ENCODE results near the gene SRCIN1.

The SRCIN1 gene

GRCh38 chr17:38556239-38556638 lies 49.5 kb downstream of the SRCIN1 start:
- Histone ChIP-seq H3K4me2 (peak overlapping the region; percentile 33 to 100 (median 98)), H3K9ac (no peak overlapping the region), H3K27me3 (peaks cover 16 to 29% (median 25%) of the 10 kb centered on the region in 11 experiments), H3K9me3 (replicated peaks in 1 of 11) (0 out of 22 replicates have a peak, but pooled peaks cover 0 to 1% (median 0%) of the 10 kb centered on the region in 11 experiments), H3K36me3 (no peaks in the 10 kb centered on the region), H3K4me3 (no peak overlapping the region), H3K4me1 (peaks cover 47 to 69% (median 64%) of the 10 kb centered on the region in 10 experiments), H4K20me1 (peaks cover 0 to 29% (median 10%) of the 10 kb centered on the region in 11 experiments; a peak in 13 of 22 replicates), H3K27ac (no peak overlapping the region)
- no peak for TF ChIP-seq Cebpa-rat (IDR thresholded peaks at IDR 0.05)

DNA sequence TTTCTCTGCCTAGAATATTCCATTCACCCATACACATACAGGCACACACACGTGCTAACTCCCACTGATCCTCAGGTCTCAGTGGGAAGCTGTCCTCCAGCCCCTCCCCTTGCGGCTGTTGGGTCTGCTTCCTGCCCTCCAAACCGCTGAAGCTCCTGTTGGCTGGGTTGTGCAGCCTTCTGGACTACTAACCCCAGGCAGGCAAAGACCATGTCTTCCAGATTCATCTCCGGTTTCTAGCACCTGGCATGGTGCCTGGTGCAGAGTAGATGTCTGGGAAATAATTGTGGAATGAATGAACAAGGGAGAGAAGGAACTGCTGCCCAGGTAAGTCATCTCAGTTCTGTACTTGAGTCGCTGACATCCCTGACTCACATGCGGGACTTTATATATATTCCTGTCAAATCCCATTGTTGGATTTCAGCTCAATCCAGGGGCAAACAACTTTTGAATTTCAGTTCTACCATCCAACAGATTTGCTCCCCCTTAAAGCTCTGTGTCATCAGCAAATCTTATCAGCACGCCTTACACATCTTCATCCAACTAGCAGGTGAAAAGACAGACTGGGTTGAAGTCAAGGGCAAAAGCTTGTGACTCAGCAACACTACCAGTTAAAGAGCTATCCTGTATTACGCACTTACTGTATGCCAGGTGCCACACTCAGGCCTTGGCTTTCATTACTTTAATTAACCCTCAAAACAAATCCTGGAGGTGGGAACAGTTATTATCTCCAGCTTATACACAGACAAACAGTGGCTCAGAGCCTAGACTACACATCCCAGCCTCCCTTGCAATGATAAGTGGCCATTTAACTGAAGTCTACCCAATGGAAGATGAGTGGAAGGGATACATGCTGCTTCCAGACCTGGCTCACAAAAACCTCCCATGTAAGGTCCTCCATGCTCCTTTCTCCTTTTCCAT lies 51.1 kb downstream of the SRCIN1 start:
- H3K4me2 ChIP-seq, result peak overlapping the region in 10 of 11 experiments; percentile 2 to 69 (median 38); a peak in 19 of 22 replicates
- H3K9me3 ChIP-seq (replicated peaks in 1 of 11), result no peaks in the 10 kb centered on the region
- H3K27me3 ChIP-seq, result peaks cover under 1 to 14% (median 9%) of the 10 kb centered on the region in 11 experiments; a peak in 17 of 22 replicates
- no peak overlapping the region; a peak in 1 of 22 replicates for H3K9ac ChIP-seq
- H3K36me3 ChIP-seq, result no peaks in the 10 kb centered on the region
- no peak for TF ChIP-seq Cebpa-rat (IDR thresholded peaks at IDR 0.05)
- no peak overlapping the region for H3K4me3 ChIP-seq
- peaks cover 35 to 57% (median 50%) of the 10 kb centered on the region in 10 experiments for H3K4me1 ChIP-seq
- peaks cover 0 to 14% (median 0%) of the 10 kb centered on the region in 11 experiments; a peak in 4 of 22 replicates for H4K20me1 ChIP-seq
- H3K27ac ChIP-seq, result no peak overlapping the region

DNA sequence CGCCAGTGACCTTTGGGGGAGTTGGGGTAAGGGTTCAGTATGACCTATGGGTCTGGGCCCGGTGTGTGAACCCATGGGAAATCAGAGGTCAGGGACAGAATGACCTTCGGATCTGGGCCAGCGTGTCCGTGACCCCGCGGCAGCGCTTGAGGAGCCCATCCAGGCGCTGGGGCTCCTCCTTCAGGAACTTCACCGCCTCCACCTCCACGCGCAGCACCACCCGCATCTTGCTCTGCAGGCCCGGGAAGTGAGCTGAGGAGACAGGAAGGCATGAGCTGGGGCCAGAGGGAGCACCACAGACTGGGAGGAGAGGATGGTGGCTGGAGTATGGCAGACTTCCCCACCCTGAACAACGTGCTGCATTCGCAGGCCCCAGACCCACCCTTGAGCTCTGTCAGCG lies 53.4 kb downstream of the SRCIN1 start:
- Histone ChIP-seq H3K4me2 (no peak overlapping the region), H3K9ac (no peak overlapping the region), H4K20me1 (peaks cover 0 to 9% (median 0%) of the 10 kb centered on the region in 11 experiments; a peak in 4 of 22 replicates), H3K9me3 (replicated peaks in 1 of 11) (no peaks in the 10 kb centered on the region), H3K27ac (no peak overlapping the region), H3K4me1 (peaks cover 16 to 38% (median 30%) of the 10 kb centered on the region in 10 experiments), H3K36me3 (no peaks in the 10 kb centered on the region), H3K27me3 (peaks cover 0 to 13% (median 0%) of the 10 kb centered on the region in 11 experiments; a peak in 1 of 22 replicates), H3K4me3 (no peak overlapping the region)
- no peak for TF ChIP-seq Cebpa-rat (IDR thresholded peaks at IDR 0.05)

- Histone ChIP-seq H4K20me1 (no peaks in the 10 kb centered on the region; a peak in 3 of 22 replicates), H3K36me3 (no peaks in the 10 kb centered on the region), H3K4me3 (no peak overlapping the region), H3K4me2 (no peak overlapping the region), H3K9me3 (replicated peaks in 1 of 11) (no peaks in the 10 kb centered on the region), H3K27me3 (0 out of 22 replicates have a peak, but pooled peaks cover 0 to 11% (median 0%) of the 10 kb centered on the region in 11 experiments), H3K4me1 (peaks cover 4 to 26% (median 18%) of the 10 kb centered on the region in 10 experiments), H3K9ac (no peak overlapping the region), H3K27ac (no peak overlapping the region)
- no peak for TF ChIP-seq Cebpa-rat (IDR thresholded peaks at IDR 0.05)
These were observed 54.6 kb downstream of the SRCIN1 start for GRCh38 chr17:38551121-38551520.

DNA sequence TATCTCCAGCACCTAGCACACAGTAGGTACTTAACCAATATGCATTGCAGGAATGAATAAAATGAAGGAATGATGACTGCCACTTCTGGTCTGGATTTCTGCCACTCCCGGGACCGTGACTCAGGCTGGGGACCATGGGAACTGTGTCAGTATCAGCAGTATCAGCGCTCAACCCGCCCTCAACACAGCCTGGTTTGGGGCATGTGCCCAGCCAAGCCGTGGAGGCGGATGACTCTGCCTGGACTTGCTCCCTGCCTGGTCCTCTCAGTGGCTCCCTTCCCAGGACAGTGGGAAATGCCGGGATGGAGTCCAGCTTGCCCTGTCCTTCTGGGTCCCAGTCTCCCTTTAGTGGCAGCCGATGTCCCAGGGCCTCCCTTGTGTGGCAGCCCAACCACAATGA lies 55.1 kb downstream of the SRCIN1 start:
- Histone ChIP-seq H3K36me3 (no peaks in the 10 kb centered on the region), H3K9me3 (replicated peaks in 1 of 11) (no peaks in the 10 kb centered on the region), H4K20me1 (no peaks in the 10 kb centered on the region; a peak in 3 of 22 replicates), H3K27me3 (0 out of 22 replicates have a peak, but pooled peaks cover 0 to 11% (median 0%) of the 10 kb centered on the region in 11 experiments), H3K4me3 (no peak overlapping the region), H3K4me2 (no peak overlapping the region), H3K9ac (no peak overlapping the region), H3K4me1 (peaks cover 0 to 21% (median 14%) of the 10 kb centered on the region in 10 experiments; a peak in 16 of 20 replicates), H3K27ac (no peak overlapping the region)
- TF ChIP-seq Cebpa-rat (IDR thresholded peaks at IDR 0.05), result no peak

DNA sequence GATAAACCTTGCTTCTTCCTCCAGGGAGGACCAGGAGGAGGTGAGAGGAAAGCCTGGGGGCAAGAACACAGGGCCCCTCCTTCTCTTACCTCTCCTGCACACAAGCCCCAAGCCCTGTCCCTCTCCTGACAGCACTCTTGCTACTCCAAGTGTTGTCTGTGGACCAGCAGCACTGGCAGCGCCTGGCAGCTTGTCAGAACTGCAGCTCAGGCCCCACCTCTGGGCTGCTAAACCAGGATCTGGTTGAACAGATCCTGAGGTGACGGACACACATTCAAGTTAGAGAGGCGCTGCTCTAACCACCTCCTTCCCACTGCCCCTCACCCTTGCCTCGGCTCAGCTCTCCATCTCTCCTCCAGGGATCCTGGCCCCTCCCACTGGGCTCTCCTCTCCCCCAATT lies 56.5 kb downstream of the SRCIN1 start:
- TF ChIP-seq Cebpa-rat (IDR thresholded peaks at IDR 0.05), result no peak
- Histone ChIP-seq H3K4me3 (no peak overlapping the region), H4K20me1 (no peaks in the 10 kb centered on the region; a peak in 3 of 22 replicates), H3K27ac (no peak overlapping the region), H3K9me3 (replicated peaks in 1 of 11) (no peaks in the 10 kb centered on the region), H3K4me2 (no peak overlapping the region), H3K27me3 (0 out of 22 replicates have a peak, but pooled peaks cover 0 to 11% (median 0%) of the 10 kb centered on the region in 11 experiments), H3K36me3 (no peaks in the 10 kb centered on the region), H3K9ac (no peak overlapping the region), H3K4me1 (peaks cover 0 to 15% (median 9%) of the 10 kb centered on the region in 10 experiments; a peak in 17 of 20 replicates)

DNA sequence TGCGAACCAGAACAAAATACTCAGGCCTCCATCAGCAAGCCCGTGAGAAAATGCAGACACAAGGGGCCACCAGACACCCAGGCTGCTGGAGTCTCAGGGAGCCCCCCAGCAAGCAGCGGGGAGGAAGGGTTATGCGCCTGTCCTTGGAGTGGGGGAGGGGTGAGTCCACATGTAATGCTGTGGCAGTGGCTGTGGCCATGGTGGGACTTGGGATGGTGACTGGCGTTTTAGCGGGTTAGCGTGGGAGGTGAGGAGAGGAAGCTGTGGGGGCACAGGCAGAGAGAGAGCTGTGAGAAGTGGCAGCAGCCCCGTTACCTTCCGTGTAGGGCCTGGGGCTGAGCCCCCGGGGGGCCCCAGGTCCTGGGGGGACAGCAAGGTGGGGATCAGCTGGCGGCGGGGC lies 58.3 kb downstream of the SRCIN1 start:
- Histone ChIP-seq H3K4me3 (no peak overlapping the region), H3K9ac (no peak overlapping the region), H3K36me3 (no peaks in the 10 kb centered on the region), H3K27me3 (0 out of 22 replicates have a peak, but pooled peaks cover 0 to 5% (median 0%) of the 10 kb centered on the region in 11 experiments), H3K9me3 (replicated peaks in 1 of 11) (no peaks in the 10 kb centered on the region), H3K4me1 (peaks cover 6 to 11% (median 9%) of the 10 kb centered on the region in 10 experiments; a peak in 16 of 20 replicates), H3K4me2 (no peak overlapping the region), H4K20me1 (no peaks in the 10 kb centered on the region; a peak in 3 of 22 replicates), H3K27ac (no peak overlapping the region)
- no peak for TF ChIP-seq Cebpa-rat (IDR thresholded peaks at IDR 0.05)

DNA sequence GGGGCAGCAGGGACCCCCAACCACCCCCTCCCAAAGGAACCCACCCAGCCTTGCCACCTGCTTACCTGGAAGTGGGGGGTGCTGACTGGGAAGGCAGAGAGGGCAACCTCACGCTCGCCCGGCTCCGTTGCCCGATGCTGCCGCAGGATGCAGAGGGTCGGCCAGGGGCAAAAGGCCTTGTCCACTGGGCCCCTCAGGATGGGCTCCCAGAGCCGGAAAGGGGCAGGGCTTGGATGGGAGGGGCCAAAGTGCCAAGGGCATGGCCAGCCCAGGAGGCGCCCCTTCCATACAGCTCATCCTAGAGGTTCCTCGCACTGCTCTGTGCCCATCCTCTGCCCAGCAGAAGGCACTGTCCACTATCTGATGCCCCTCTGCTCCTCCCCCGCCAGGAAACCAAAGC lies 59.4 kb downstream of the SRCIN1 start:
- no peak for TF ChIP-seq Cebpa-rat (IDR thresholded peaks at IDR 0.05)
- Histone ChIP-seq H4K20me1 (no peaks in the 10 kb centered on the region; a peak in 3 of 22 replicates), H3K4me2 (no peak overlapping the region), H3K9me3 (replicated peaks in 1 of 11) (no peaks in the 10 kb centered on the region), H3K36me3 (no peaks in the 10 kb centered on the region), H3K4me3 (no peak overlapping the region), H3K4me1 (peaks cover 6 to 11% (median 9%) of the 10 kb centered on the region in 10 experiments; a peak in 16 of 20 replicates), H3K27me3 (0 out of 22 replicates have a peak, but pooled peaks cover 0 to 5% (median 0%) of the 10 kb centered on the region in 11 experiments), H3K27ac (no peak overlapping the region), H3K9ac (no peak overlapping the region)

All from BLaER1 treated with 17β-estradiol and CSF1 and Interleukin-3, amounts not matched to agents 10 nM and 100 nM (cell line).